ENCODE measurements around the gene OR6Q1. TPM values are rescaled to one million over a fixed set of nuclear protein-coding genes. Genes with fewer than 3 reads are reported as not detected.
"Not testable (repeated sequence)": the region's sequence is repeated elsewhere in the genome, so short reads cannot be mapped to it uniquely, and the experiment has no call there.

Gene OR6Q1, protein sequence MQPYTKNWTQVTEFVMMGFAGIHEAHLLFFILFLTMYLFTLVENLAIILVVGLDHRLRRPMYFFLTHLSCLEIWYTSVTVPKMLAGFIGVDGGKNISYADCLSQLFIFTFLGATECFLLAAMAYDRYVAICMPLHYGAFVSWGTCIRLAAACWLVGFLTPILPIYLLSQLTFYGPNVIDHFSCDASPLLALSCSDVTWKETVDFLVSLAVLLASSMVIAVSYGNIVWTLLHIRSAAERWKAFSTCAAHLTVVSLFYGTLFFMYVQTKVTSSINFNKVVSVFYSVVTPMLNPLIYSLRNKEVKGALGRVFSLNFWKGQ
- total RNA-seq = not detected
- long read RNA-seq = 0 reads

DNA sequence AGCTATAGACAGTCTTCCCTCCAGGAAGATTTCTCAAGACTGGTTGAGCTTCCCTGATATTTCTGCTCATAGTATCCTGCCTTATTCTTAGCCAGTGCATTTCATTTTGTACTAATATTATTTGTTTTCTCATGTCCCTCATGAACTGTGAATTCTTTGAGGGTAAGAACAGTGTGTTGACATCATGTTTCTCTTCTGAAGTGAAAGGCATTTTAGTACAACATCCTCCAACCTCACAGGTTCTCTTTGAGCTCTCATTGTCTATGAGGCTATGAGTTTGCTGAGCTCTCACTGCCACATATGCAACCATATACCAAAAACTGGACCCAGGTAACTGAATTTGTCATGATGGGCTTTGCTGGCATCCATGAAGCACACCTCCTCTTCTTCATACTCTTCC is at the start of gene OR6Q1:
OR6Q1 (plus strand) TSS at position 301 of the 400 bp plus-strand sequence; CDS start at position 301, 0 bp downstream.
- no peaks in the 10 kb centered on the region for H3K36me3 ChIP-seq
- H3K27ac ChIP-seq (replicated peaks) = no peak within 1 kb of the TSS
- TF ChIP-seq CTCF (IDR thresholded peaks at IDR 0.05; ENCODE audit: borderline replicate concordance) = no peak
- H3K4me1 ChIP-seq = peaks cover 24% of the 10 kb centered on the region
- H3K9me3 ChIP-seq (replicated peaks) = peaks cover 9% of the 10 kb centered on the region
- DNase-seq = no peak
- intact Hi-C loops (cut with micrococcal nuclease) = no loop called here
- H3K4me3 ChIP-seq = no peak within 1 kb of the TSS
- H3K27me3 ChIP-seq (ENCODE audit: low read depth) = no peaks in the 10 kb centered on the region

DNA sequence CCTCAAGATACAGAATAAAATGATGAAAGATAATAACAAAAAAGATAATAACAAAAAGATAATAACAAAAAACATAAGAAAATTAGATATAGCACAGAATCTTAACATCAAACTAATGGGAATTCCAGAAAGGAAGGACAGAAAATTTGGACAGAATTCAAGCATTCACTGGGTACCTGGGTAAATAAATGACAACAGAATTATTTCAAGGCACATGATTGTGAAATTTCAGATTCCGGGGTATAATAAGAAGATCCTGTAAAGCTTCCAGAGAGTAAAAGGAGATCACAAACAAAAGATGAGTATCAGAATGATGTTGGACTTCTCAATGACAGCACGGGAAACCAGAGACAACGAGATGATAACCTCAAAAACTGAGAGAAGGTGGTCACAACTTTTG is 49.2 kb upstream of the OR6Q1 start:
- intact Hi-C loops (cut with micrococcal nuclease) = no loop called here
- H3K27me3 ChIP-seq (ENCODE audit: low read depth) = no peaks in the 10 kb centered on the region
- no peaks in the 10 kb centered on the region for H3K9me3 ChIP-seq (replicated peaks)
- H3K4me3 ChIP-seq = no peak overlapping the region
- no peaks in the 10 kb centered on the region for H3K36me3 ChIP-seq
- TF ChIP-seq CTCF (IDR thresholded peaks at IDR 0.05; ENCODE audit: borderline replicate concordance) = no peak
- no peak for DNase-seq
- no peak overlapping the region for H3K27ac ChIP-seq (replicated peaks)
- peaks cover 6% of the 10 kb centered on the region for H3K4me1 ChIP-seq

GRCh38 chr11:57982776-57983175 is 48.0 kb upstream of the OR6Q1 start:
- H3K4me1 ChIP-seq = peaks cover 6% of the 10 kb centered on the region
- intact Hi-C loops (cut with micrococcal nuclease) = loop anchor here (2.0 kb wide), 1 partner anchor 42 kb away; no protein-coding TSS in a partner anchor
- H3K27me3 ChIP-seq (ENCODE audit: low read depth) = no peaks in the 10 kb centered on the region
- DNase-seq = no peak
- no peak overlapping the region for H3K27ac ChIP-seq (replicated peaks)
- no peak for TF ChIP-seq CTCF (IDR thresholded peaks at IDR 0.05; ENCODE audit: borderline replicate concordance)
- no peak overlapping the region for H3K4me3 ChIP-seq
- H3K36me3 ChIP-seq = no peaks in the 10 kb centered on the region
- peaks cover 12% of the 10 kb centered on the region for H3K9me3 ChIP-seq (replicated peaks)

DNA sequence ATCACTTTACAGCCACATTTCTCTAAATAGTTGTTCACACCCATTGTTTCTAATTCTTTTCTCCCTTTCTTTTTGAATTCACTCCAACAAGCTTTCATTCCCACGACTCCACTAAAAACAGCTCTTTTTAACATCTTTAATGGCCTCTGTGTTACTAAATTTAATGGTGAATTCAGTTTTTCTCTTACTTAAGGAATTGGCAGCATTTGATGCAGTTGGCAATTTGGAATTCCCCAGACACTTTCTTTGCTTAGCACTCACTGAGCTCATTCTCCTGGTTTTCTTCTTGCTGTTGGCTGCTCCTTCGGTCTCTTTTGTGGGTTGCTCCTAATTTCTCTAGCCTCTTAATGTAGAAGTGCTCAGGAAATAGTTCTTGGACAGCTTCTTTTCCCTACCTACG is 47.6 kb upstream of the OR6Q1 start:
- DNase-seq = no peak
- no peaks in the 10 kb centered on the region for H3K36me3 ChIP-seq
- intact Hi-C loops (cut with micrococcal nuclease) = loop anchor here (2.0 kb wide), 1 partner anchor 42 kb away; no protein-coding TSS in a partner anchor
- peaks cover 16% of the 10 kb centered on the region for H3K9me3 ChIP-seq (replicated peaks)
- H3K27me3 ChIP-seq (ENCODE audit: low read depth) = no peaks in the 10 kb centered on the region
- H3K4me1 ChIP-seq = peaks cover 6% of the 10 kb centered on the region
- TF ChIP-seq CTCF (IDR thresholded peaks at IDR 0.05; ENCODE audit: borderline replicate concordance) = no peak
- H3K27ac ChIP-seq (replicated peaks) = peak overlapping the region; percentile 37
- no peak overlapping the region for H3K4me3 ChIP-seq

DNA sequence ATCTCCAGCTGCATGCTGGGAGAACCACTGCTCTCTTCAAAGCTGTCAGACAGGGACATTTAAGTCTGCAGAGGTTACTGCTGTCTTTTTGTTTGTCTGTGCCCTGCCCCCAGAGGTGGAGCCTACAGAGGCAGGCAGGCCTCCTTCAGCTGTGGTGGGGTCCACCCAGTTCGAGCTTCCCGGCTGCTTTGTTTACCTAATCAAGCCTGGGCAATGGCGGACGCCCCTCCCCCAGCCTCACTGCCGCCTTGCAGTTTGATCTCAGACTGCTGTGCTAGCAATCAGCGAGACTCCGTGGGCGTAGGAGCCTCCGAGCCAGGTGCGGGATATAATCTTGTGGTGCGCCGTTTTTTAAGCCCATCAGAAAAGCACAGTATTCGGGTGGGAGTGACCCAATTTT is 31.2 kb upstream of the OR6Q1 start:
- H3K36me3 ChIP-seq; intact Hi-C loops (cut with micrococcal nuclease); H3K9me3 ChIP-seq (replicated peaks); H3K27me3 ChIP-seq (ENCODE audit: low read depth); H3K4me3 ChIP-seq; DNase-seq; H3K27ac ChIP-seq (replicated peaks): not testable (repeated sequence)
- H3K4me1 ChIP-seq = peaks cover 20% of the 10 kb centered on the region

DNA sequence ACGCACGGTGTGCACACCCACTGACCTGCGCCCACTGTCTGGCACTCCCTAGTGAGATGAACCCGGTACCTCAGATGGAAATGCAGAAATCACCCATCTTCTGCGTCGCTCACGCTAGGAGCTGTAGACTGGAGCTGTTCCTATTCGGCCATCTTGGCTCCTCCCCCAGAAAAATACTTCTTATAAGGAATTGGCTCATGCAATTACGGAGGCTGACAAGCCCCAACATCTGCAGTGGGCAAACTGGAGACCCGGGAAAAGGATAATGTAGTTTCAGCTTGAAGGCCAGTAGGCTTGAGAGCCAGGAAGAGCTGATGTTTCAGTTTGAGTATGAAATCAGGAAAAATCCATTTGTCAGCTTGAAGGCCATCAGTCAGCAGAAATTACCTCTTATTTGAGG is 30.7 kb upstream of the OR6Q1 start:
- H3K27ac ChIP-seq (replicated peaks); DNase-seq; H3K36me3 ChIP-seq; intact Hi-C loops (cut with micrococcal nuclease); H3K9me3 ChIP-seq (replicated peaks); H3K4me3 ChIP-seq; H3K27me3 ChIP-seq (ENCODE audit: low read depth): not testable (repeated sequence)
- peaks cover 24% of the 10 kb centered on the region for H3K4me1 ChIP-seq

Measured in left ventricle myocardium inferior (tissue), 1 donor.